GM12872 (cell line): ENCODE measurements around the gene PIH1D1.

ENCODE experiments used
- TF ChIP-seq, protein P1 (sequence below): IDR thresholded peaks from 3 replicates; pipeline ENCODE4 v1.5.1; 2011; ENCODE audit warnings: low read depth, mild to moderate bottlenecking, low read length, moderate library complexity; ENCODE audit not compliant: insufficient read depth

The PIH1D1 gene

DNA sequence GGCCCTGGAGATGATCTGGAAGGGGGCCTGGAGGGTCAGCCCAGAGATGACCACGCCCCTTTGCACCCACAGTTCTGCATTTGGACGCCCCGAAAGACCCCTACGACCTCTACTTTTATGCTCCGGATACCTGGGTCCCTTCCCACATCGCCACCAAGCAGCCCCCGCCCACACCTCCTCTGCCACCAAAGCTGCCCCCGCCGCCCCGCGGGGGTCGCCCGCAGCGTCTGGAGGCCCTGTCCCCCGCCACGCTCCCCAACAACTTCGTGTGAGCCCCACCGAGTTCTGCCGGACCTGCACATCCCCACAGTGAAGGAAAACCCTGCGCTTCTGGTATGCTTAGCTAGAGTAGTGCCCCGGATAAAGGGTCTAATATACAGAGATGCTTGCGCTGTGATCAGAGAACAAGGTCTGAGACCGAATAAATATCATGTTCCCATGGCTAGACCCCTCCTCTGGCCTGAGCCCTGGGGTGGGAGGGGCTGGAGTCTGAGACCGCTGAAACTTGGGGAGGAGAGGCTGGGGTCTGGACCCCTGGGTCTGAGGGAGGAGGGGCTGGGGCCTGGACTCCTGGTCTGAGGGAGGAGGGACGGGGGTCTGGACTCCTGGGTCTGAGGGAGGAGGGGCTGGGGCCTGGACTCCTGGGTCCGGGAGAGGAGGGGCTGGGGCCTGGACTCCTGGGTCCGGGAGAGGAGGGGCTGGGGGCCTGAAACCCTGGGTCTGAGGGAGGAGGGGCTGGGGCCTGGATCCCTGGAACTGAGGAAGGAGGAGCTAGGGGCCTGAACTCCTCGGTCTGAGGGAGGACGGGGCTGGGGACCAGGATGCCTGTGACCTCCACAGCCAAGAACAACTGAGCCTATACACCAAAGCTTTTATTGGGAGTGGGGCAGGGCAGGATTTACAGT lies 22.8 kb downstream of the PIH1D1 start:
- TF ChIP-seq, protein P1, sequence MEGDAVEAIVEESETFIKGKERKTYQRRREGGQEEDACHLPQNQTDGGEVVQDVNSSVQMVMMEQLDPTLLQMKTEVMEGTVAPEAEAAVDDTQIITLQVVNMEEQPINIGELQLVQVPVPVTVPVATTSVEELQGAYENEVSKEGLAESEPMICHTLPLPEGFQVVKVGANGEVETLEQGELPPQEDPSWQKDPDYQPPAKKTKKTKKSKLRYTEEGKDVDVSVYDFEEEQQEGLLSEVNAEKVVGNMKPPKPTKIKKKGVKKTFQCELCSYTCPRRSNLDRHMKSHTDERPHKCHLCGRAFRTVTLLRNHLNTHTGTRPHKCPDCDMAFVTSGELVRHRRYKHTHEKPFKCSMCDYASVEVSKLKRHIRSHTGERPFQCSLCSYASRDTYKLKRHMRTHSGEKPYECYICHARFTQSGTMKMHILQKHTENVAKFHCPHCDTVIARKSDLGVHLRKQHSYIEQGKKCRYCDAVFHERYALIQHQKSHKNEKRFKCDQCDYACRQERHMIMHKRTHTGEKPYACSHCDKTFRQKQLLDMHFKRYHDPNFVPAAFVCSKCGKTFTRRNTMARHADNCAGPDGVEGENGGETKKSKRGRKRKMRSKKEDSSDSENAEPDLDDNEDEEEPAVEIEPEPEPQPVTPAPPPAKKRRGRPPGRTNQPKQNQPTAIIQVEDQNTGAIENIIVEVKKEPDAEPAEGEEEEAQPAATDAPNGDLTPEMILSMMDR = no peak

DNA sequence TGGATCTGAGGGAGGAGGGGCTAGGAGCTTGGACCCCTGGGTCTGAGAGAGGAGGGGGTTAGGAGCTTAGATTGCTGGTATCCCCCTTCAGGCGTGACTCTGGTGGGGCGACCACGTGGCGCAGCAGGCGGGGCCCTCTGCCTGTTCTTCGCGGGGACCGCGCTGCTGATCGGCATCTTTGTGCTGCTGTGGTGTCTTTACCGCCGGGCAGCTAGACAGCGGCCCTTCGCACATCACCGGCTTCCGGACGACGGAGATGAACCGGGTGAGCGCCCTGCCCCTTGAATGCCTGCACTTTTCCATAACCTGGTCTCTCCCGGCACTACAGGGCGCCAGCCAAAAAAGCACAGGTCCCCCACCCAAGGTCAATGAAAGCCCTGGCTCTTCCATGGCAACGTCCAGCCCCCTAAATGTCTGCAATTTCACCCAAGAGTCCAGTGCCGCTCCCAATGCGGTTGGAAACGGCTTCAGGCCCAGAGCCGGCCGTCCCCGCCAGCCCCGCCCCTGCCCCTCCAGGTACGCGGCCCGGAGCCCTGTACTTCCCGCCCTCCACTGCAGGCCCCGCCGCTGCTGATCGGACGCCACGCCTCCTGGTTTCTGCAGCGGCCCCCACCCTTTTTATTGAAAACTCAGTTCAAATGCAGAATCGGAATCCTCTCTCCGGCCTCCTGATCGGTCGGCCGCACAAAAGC lies 23.6 kb downstream of the PIH1D1 start:
- TF ChIP-seq, protein P1 = no peak

DNA sequence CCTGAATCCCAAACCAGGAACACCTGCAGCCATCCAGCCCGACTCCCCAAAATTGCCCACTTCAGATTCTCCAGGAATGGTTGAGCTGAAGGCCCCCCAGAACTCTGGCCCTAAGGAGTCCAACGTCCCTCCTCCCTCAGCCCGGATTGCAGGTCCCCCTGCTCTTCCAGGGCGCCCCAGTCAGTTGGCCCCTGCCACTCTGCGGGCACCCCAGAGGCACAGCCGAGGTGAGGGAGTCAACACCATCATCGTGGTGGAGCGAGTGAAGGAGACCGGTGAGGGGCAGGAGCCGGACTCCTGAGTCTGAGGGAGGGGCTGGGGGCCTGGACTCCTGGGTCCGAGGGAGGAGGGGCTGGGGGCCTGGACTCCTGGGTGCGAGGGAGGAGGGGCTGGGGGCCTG lies 24.3 kb downstream of the PIH1D1 start:
- TF ChIP-seq, protein P1 = no peak

DNA sequence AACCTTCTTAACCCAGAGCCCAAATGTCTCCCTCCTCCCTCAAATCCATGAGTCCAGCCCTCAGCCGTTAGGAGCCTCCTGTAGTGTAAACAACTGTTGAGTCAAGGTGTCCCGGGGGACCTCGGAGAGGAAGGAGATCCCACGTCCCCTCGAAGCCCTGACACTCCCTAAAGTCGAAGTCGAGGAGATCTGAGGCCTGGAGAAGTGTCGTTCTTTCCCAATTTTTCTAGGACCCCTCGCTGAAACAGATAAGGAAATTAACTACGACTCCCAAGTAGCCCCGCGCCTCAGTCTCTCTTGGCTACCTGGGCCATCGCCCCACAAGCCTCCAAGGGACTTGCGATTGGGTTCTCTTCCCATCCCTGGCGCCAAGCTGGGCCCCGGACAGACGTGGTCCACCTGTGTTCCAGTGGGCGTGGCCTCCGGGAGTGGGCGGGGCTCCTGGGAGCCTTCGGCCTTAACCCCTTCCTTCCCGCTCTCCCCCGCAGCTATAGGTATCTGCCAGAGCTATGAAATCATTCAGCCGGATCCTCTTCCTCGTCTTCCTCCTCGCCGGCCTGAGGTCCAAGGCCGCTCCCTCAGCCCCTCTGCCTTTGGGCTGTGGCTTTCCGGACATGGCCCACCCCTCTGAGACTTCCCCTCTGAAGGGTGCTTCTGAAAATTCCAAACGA lies 25.6 kb downstream of the PIH1D1 start:
- TF ChIP-seq, protein P1 = no peak

DNA sequence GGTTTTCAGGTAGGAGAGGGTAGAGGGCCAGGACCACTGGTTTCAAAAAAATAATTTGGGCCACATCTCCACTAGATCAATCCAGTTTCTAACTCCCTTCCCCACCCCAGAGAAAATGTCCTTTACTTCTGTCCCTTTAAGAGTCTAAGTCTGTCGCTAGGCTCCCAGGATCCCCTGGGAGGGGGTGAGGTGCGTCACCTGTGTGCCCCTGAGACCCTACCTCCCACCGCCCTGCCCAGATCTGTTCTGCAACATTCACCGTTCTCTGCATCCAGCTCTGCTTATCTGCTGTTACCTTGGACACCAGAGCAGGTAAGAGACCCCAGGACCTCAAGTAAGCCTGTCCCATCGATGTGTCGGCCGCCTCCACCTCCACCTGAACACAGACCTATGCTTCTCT lies 26.4 kb downstream of the PIH1D1 start, which contains the start of gene GFY:
GFY (plus strand) TSS at position 211 of the 400 bp plus-strand sequence. CDS start 1,043 bp downstream, outside the sequence.
- TF ChIP-seq, protein P1 = no peak

DNA sequence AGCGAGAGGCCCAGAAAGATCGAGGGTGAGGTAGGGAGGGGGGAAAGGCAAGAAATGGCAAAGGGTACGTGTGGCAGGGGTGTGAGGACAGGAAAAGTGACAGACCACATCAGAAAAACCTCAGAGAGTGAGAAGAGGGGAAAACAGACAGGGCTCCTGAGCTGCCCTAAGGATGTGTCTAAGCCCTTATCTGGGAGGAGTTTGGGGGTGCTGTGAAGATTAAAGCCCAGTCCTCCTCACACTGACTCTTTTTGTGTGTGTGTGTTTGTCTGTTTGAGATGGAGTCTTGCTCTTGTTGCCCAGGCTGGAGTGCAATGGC lies 27.7 kb downstream of the PIH1D1 start:
- TF ChIP-seq, protein P1 = no peak
